NCI-H748 treated with DMSO at 0.1 percent for 48 hours (cell line): ENCODE results near the gene NSD2.

ENCODE experiments used
- DNase-seq: peaks from one replicate; lab custom pipeline; 2025; lab: John Stamatoyannopoulos, UW

Gene NSD2

DNA sequence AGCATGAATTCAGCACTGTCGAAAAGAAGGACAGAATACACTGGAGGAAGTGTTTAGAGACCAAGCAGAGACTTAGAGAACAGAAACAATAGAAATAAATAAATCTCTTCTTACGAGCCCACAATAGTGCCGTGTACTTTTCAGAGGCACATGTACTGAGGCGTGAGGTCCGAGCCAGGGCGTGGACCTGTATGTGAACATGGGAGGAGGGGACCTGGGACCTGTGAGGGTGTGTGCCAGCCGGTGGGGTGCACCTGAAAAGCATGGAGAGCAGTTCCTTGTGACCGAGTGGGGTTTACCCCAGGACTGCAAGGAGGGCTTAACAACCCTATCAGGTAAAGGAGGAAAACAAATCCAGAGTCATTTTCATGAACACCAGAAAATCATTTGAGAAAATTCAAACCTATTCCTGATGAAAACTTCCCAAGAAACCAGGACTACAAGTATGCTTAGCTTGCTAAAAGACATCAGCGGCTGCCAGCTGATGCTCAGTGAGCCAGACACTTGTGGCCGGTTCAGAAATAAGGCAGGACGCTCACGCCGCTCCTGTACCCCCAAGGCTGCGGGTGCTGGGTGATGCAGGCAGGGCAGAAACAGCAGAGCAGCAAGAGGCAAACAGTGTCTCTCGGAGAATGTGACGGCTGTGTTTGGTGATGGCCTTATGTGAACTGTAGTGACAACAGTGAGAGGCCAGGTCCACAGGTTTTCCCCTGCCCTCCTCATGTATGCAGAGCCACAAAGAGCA, 100.4 kb downstream of the NSD2 start:
- no peak for DNase-seq

DNA sequence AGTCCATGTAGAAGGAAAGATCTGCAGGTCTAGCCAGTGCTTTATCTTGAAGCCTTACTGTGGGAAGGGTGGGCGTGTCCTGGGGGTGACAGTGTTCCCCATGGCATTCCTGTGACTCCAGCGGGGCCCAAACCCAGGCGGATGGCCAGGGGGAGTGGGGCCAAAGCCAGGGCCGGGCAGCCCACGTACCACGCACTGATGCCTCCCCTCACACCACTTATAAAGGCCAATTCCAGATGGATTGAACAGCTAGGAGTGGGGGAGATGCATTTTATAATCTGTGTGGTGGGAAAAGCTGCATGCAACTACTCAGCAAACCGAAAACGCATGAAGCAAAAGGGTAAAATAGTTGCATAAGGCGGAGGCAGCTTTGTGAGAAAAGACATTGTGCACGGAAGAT, 101.2 kb downstream of the NSD2 start:
- no peak for DNase-seq

DNA sequence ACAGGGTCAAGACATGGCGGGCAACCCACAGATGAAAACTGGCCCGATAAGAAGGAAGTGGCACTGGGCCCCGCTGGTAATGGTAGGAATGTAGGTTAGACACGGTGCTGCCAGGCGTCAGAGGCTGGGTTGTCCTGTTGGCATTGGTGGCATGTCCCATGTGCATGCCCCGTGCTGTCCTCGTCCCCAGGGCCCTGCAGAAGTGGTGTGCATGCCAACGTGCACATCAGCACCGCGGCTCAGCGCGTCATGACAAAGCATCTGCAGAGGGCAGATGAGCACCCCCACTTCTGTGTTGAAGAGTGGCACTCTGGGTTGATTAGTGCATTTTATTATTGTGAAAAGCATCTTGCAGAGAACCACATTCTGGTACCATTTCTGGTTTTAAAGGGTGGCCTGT, 102.0 kb downstream of the NSD2 start:
- no peak for DNase-seq

DNA sequence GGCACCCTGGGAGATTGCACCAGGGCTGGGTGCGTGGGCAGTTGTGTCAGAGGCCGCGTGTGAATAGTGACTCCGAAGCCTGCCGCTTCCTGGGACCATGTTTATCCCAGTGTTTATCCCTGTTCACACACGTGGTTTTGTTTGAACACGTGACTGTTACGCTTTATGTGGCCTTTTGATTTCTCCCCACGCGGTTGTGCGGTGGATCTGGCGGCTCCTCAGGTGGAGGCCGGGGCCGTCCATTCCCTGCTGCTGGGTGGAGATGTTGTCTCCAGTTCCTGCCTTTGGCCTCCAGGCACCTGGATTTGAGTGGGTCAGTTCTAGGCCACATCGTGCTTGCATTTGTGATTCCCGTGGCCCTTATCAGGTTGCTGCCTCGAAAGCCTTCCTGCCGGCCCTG, 102.5 kb downstream of the NSD2 start:
- DNase-seq: no peak

DNA sequence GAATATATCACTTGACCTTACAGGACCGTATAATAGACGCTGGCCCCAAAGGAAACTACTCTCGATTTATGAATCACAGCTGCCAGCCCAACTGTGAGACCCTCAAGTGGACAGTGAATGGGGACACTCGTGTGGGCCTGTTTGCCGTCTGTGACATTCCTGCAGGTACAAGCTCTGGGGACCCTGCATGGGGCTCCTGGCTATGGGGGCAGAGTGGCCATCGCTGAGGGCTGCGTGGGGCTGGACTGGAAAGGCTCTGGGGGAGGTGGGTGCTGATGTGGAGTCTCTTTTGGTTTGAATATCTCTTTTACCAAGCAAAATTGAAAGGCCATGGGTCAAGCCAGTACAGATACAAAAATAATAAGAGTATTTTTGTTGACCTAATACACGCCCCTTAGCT, 103.6 kb downstream of the NSD2 start:
- DNase-seq: no peak

DNA sequence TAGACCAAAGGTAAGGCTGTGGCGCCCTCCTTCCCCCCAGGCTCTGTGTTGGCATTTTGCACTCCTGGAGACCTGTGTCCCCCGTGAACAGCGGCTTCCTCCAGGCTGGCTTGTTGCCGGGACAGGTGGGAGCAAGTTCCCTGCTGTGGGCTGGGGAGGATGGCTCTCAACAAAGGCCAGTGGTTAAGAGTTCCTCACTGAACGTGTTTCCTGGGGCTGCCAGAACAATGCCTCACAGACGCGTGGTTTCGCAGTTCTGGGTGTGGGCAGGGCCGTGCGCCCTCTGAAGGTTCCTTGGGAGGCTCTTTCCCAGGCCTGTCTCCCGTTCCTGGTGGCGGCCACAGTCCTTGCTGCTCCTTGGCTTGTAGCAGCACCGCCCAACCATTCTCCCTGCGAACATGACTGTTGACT, 104.2 kb downstream of the NSD2 start:
- no peak for DNase-seq

DNA sequence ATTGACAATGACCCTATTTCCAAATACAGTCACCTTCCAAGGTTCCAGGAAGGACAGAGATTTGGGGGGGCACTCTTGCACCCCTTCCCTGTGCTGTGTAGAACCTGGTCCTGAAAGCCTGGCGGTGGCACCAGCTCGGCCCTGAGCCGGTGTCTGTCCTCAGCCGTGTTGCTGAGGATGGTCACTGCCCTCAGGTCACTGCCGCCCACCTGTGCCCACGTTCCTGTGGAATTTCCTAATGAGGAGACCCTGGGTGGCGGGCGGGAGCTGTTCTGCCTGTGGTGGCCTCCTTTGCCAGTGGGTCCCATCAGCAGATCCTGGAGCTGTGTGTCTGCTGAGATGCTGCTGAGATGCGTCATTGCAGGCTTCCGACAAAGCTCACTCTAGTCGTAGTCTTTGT, 104.7 kb downstream of the NSD2 start:
- DNase-seq: no peak

DNA sequence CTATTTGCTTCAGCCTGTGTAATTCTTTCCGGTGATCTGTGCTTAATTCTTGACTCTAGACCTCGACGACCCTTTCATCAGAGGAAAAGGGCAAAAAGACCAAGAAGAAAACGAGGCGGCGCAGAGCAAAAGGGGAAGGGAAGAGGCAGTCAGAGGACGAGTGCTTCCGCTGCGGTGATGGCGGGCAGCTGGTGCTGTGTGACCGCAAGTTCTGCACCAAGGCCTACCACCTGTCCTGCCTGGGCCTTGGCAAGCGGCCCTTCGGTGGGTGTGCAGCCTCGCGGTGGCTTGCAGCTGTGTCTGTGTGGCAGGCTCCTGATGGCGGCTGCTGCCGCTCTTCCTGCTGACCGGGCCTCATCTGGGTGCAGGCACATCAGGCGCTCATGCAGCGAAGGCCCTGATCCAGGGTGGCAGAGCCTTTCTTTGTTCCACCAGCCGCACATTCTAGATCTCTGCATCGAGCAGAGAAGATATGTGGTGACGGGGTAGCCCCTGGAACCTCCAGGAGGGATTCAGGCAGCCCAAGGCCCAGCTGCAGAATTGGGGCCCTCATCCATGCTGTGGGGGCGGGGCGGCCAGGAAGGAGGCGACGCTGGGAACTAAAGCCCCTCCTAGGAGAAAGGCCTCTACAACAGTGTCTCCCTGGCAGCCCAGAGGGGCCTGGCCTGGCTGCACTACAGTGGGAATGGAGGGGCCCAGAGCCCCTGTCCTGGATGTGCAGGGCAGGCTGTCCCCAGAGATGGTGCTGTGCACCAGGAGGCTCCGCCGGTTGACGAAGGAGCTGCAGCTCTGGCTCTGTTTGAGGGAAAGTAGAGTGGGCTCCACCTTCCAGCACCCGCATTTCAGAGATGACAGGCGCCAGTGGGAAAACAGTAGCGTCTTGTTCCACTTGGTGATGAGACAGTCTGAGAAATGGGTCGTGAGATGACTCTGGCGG, 105.5 kb downstream of the NSD2 start:
- no peak for DNase-seq

DNA sequence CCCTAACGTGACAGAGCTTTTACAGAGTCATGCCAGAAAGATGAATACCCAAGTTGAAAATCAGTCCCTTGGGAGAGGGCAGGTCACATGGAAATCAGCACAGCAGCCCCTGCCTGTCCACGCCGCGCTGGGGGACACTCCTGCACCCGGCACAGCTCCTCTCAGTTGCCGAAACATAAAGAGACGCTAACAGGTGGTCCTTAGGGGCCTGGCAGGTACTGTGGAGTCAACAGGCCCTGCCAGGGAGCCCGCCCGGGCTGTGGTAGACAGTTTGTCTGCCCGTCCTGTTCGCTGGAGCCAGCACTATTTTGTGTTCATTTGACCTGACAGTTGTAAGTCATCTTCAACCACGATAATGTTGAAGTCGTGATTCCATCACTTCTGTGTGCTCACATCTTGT, 107.0 kb downstream of the NSD2 start:
- DNase-seq: no peak

DNA sequence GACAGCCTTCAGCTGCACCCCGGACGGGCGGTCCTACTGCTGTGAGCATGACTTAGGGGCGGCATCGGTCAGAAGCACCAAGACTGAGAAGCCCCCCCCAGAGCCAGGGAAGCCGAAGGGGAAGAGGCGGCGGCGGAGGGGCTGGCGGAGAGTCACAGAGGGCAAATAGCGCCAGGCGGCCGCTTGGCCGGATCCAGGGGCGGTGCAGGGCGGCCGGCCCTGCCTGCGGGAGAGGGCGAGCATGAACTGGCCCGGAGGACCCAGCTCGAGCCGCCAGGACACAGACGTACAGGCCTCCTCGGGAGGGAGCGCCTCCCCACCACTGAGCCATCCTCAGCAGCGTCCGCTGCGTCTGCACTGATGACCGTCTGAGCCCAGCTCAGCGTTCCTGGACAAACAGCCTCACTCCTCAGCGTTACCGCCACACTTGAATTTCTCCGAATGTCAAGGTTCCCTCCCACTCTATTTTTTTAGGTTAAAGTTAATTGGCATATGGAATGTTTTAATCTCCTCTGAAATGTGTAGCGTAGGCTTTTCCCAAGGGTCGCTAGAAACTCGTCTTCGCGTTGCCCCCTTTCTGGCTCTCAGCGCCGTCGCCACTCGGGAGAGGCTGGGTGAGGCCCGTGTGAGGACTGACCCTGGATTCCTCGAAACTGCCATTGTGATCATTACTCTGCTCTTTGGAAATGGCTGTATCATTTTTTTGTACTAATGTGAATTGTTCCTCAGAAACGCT, 107.7 kb downstream of the NSD2 start:
- DNase-seq: no peak

DNA sequence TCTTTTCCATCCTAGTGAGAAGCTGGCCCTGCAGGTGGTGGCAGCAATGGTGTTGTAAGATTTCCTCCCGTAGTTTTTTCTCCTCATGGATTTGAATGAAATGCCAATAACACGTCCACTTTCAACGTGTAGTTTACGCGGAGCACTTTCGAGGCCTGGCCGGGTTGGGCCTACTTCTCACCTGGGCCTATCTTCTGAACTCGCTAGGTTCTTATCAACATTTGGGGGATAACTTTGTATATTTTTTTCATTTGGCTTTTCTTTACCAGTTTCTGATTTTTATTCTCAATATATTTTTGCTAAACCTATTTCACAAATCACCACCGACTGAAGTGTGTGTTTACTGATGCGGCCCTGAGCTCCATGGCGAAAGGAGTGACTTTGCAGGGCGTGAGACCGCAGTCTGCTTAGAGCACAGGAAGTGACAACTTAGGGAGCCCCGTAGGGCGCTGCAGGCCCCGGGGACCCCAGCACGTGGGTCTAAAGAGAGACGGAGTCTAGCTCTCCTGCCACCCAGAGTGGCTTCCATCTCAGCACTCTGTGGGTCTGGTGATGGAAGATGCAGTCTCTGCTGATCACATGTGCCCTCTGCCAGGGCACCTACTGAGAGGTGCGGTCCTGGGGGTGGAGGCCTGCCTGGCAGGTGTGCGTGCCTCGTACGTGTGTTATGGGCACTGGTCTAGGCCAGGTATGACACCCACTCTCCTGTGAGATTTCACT, 108.4 kb downstream of the NSD2 start:
- no peak for DNase-seq

DNA sequence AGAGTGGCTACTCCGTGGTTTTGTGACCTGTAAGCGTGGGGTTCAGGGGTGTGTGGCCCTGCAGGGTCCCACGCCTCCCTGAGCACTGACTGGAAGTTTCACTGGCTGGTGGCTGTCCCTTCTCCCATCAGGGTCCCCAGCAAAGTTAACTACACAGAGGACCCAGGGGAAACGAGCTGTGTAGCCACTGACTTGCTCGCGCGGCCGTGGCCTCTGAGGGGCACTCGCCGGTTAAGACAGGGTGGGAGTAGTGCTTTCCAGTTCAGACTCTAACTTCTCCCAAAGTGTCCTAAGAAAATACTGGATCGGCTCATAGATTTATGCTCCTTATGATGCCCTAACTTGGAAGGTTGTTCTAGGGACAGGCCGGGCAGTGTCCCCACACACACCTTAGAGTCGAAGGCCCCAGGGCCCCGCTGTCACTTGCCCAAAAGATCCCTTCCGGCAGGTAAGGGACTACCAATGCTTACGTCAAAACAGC, 109.4 kb downstream of the NSD2 start:
- no peak for DNase-seq

DNA sequence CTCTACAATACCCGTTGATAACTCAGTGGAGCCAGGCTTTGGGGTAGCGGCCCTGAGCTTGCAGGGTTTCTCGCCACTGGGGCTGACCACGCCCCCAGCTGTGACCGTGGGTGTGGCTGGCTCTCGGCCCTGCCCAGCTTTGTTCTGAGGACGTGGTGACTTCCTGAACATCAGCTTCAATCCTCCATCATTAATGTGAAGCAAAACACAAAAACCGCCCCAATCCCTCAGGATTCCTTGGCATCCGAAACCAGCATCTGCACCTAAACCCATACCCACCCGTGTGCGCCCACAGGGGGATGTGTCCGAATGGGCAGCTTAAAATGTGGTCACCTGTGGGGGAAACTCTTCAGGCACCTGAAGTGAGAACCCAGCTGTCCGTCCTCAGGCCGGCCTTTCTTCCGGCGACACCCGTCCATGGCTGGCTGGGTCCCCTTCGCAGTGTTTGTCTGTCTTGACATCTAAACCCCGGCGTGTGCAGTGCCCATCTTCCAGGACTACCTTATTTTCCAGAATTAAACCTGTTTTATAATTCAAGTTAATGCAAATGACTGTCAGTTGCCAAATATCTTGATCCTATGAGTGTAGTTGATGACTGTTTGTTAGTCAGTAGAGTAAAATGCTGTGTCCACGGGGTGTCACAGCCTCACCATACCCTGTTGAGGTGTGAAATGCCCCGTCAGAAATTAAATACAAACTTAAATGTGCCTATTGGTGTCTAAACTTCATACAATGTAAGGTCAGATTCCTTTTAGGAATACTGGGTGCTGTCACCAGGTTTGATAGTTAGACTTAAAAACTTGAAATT, 110.3 kb downstream of the NSD2 start:
- DNase-seq: no peak

DNA sequence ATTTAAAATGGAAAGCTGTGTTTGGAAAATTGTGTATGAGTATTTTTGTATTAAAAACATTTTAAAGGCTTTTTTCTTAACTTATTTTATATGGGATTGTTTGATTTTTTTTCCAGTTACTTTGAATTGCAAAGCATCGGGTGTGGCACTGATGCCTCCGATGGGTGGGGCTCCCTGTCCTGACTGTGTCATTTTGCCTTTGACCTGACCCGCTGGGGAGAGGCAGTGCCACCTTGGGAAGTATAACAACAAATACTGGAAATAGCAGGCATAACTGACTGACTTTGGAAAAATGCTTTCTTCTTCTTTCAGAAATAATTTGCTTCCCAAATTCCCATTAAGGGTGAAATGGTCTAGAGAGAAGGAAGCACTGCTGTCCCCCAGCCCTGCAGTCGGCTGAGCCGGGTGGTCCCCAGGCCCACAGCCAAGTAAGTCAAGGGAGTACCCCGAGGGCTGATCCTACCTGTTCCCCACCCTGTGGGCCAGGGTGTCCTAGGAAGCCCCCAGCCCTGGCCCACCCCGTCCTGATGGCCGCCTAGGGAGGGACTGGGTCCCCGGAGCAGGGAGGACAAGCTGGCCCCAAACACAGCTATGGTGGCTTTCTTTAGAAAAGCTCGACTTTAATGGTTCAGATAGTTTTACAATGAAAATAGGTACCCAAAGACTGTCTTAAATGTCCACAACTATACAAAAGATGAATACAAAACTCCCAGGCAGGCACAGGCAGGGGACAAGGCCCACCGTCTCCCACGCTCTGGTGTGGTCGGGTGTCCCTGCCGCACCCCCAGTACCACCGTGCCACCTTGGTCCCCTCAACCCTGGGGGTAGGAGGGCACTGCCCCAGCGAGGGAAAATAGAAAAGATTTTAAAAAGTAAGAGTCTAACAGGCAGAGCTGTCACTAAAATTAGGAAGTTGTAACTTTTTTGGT, 111.2 kb downstream of the NSD2 start:
- no peak for DNase-seq

DNA sequence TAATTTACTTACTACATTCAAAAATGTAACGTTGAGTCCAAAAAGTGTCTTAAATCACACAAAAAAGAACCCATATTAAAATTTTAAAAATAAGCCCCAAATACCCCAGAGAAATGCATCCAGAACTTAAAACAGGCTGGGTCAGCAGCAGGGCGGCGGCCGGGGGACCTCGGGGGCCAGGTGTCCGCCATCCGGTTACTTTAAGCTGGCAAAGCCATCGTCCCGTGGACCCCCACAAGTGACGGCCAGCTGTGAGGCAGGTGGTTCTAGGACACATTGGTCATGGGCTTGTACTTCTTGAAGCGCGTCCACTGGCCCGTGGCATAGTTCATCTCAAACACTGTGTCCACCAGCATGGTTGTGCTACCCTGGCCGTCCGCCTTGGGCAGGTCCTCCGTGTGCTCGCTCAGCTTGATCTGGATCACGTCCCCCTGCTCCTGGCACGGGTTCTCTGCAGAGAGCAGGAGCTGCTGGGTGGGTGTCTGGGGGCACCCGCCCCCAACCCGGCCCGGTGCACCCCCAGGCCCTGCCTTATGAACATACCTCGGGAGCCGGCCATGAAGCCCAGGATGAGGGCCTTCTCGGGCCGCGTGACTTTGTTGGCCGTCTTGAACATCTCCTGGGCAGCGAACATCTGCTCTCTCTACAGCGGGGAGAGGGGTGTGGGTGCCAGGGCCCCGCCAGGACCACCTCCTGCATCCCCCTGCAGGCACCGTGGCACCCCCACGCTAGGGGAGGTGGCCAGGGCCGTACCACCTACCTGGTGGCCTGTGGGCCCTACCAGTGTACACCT, 112.1 kb downstream of the NSD2 start:
- no peak for DNase-seq

DNA sequence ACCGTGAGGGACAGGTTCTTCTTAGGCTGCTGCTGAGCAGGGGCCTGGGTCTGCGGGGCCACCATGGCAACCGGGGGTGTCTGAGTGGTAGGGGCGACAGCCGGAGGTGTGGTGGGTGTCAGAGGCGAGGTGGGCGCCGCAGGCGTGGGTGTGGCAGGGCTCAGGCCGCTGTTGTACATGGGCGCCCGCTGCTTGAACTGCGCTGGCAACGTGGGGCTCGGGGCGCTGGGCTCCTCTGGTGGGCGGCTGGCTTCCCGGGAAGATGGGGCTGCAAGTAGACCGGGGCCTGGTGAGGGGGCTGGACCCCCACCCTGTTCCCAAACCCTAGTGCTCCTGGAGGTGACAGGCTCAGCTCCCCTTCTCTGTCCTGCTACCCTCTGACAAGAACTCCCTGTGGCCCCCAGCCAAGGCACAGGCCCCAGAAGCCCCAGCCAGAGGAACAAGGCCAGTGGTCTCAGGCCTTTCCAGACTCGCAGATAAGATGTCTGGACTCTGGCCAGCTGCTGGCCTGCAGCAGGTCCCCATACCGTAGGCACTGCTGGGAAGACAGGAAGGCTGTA, 112.7 kb downstream of the NSD2 start:
- DNase-seq: no peak

DNA sequence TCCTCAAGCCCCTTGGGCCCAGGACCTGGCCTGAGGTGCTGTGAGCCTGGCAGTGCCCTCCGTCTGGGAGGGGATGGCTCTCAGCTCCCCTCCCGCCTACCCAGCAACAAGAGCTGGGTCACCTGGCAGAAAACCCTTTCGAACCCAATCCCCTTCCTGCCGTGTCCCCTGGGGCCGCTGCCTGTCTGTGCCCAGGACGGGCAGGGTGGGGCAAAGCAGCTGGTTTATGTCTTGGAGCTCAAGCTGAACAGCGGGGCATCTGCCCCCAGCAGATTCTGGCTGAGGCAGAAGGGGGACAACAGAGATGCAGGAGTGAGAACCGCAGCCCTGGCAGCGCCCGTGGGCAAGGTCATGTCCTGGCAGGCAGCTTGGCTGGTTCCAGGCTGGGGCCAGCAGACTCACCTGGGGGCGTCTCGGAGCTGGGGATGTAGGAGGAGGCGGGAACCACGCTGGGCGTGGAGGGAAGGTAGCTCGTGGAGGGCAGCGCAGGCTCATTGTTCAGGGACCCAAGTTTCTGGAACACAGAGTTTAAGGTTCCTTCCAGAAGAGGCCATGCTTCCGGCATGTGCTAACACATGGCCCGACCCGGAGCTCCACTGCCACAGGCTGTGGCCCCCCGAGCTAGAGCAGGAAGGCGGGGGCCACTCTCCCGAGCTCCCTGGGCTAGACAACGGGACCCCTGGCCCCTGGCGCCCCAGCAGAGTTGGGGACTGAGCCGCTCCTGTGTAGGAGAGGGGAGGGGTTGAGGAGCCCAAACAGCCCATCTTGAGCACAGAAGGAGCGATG, 113.4 kb downstream of the NSD2 start:
- DNase-seq: no peak

DNA sequence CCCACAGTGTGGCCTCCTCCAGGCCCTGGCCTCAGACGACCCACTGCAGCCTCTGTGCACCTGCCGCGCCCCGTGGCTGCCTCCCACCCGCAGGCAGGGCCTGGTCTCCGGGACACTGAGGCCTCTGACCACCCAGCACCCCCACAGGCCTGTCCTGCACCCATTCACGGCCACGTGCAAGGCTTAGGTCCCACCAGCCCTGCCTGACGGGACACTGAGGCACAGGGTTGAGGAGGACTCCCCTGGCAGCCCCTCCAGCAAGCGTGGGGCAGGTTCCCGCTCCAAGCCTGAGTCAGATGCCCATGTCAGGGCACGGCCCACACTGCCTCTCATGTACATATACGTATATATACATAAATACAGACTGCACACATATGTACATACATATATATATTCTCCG, 114.1 kb downstream of the NSD2 start:
- no peak for DNase-seq
